K562 (cell line): ENCODE measurements around the gene TCEA3. TPM values are rescaled to one million over a fixed set of nuclear protein-coding genes. Genes with fewer than 3 reads are reported as not detected.
A peak's percentile ranks its signal among the peaks of the same experiment; 100 is the strongest.

ENCODE experiments used
- KAT8 ChIP-seq: fragments of 450-650 bp; IDR thresholded peaks from 2 replicates; pipeline ENCODE4 v1.6.1; 2016; ENCODE audit warnings: low read depth, mild to moderate bottlenecking
- NFYB ChIP-seq: IDR thresholded peaks from 2 replicates; pipeline ENCODE4 v1.6.1; 2011; ENCODE audit warnings: mild to moderate bottlenecking, moderate library complexity; ENCODE audit not compliant: insufficient read length; ENCODE audit errors: extremely low read depth
- RNF2 ChIP-seq: sonication (generic); IDR thresholded peaks from 2 replicates; pipeline ENCODE4 v1.6.1; 2016
- ZNF143 ChIP-seq: sonication (generic); formaldehyde crosslinking; IDR thresholded peaks from 2 replicates; pipeline ENCODE4 v1.9.0; 2022; ENCODE audit warnings: mild to moderate bottlenecking, missing genetic modification reagents
- ZNF586 ChIP-seq: fragments of 450-650 bp; formaldehyde crosslinking; conservative IDR thresholded peaks from 2 replicates; pipeline ENCODE4 v1.4.0; 2020; ENCODE audit warnings: mild to moderate bottlenecking, moderate library complexity
- ZNF668 ChIP-seq: fragments of 250-450 bp; sonication (Bioruptor Pico); IDR thresholded peaks from 2 replicates; pipeline ENCODE4 v1.8.0; 2022; ENCODE audit warnings: mild to moderate bottlenecking, inconsistent platforms
- polyA plus RNA-seq, 8 experiments: library from polyadenylated mRNA; depleted of rRNA in 4 of 8; stranded (reverse) in 5 of 8; unstranded in 3 of 8; fragments of >200 nt; fragmentation: Nextera tagmentation in 2 of 8; fragmentation: Illumina TruSeq in 1 of 8; extraction: Ambion mirVana in 2 of 8; extraction: Trizol in 1 of 8; gene quantifications; 2 replicates each; pipeline versions ENCODE4 v1.2.1 to v1.2.3, GENCODE V29; 2011 to 2014; ENCODE audit warnings: inconsistent platforms in 1 of 8, missing spikeins in 1 of 8
- total RNA-seq, 7 experiments: library from RNA; depleted of rRNA in 6 of 7; stranded (reverse); fragments of >200 nt in 6 of 7; fragmentation: Illumina TruSeq in 2 of 7; extraction: Trizol in 2 of 7; gene quantifications; 2 replicates each; pipeline versions ENCODE4 v1.2.1 to v1.2.3, GENCODE V29; 2011 to 2021; ENCODE audit warnings: low replicate concordance in 1 of 7
- TF ChIP-seq, protein P1 (sequence below): fragments of 450-650 bp; formaldehyde crosslinking; IDR thresholded peaks from 2 replicates; pipeline ENCODE4 v1.4.0; 2020; ENCODE audit warnings: mild to moderate bottlenecking, mixed read lengths
- TF ChIP-seq, protein P2 (sequence below), 3 experiments: IDR thresholded peaks in 2 of 3; conservative IDR thresholded peaks in 1 of 3; 2 replicates each; pipeline ENCODE4 v1.5.1; 2011 to 2012; ENCODE audit warnings: low read length in 3 of 3, mild to moderate bottlenecking in 3 of 3, control low read depth in 2 of 3, improper control_type of control experiment in 1 of 3, inconsistent platforms in 1 of 3, low read depth in 1 of 3, mixed read lengths in 1 of 3, moderate library complexity in 1 of 3; ENCODE audit not compliant: insufficient read depth in 2 of 3
- TF ChIP-seq, protein P3 (sequence below), 2 experiments: fragments of 450-650 bp; IDR thresholded peaks; 2 replicates each; pipeline ENCODE4 v1.6.1; 2018; ENCODE audit warnings: mild to moderate bottlenecking in 2 of 2, low read depth in 1 of 2; ENCODE audit not compliant: partially characterized antibody in 2 of 2
- TF ChIP-seq, protein P4 (sequence below): sonication (generic); formaldehyde crosslinking; IDR thresholded peaks from 2 replicates; pipeline ENCODE4 v1.8.0; 2022; ENCODE audit warnings: missing genetic modification reagents, mild to moderate bottlenecking, borderline replicate concordance

TCEA3 gene
- total and polyA plus RNA-seq, 9 of the 15 experiments (the other 6 are each of a cell fraction or from before 2014, with no cell fraction given), result 0.03 to 0.55 (median 0.36) TPM

DNA sequence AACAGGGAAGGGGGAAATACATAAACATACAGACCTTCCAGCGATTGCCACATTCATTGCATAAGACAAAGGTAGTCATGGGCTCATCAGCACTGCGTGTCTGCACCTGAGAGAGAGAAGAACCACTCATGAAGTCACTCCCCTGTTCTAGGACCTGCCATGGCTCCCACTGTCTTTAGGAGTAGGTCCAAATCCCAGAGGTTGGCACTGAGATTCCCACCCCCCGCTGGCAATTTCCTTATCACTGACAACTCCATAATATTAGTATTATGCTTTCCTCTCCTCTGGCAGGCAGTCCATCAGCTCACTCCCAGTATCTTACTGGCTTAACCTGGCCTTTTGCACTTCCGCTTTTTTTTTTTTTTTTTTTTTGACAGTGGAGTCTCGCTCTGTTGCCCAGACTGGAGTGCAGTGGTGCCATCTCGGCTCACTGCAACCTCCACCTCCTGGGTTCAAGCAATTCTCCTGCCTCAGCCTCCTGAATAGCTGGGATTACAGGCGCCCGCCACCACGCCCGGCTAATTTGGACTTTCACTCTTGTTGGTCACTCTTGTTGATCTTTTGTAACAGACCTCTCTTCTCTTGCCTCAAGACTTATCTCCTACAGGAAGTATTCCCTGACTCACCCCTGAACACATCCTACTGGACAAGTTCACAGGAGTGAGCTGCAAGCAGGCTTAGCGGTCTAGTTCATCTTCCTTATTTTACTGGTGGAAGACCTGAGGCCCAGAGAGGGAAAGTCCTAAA lies 40.1 kb downstream of the TCEA3 start (continued):
- TF ChIP-seq, protein P1, sequence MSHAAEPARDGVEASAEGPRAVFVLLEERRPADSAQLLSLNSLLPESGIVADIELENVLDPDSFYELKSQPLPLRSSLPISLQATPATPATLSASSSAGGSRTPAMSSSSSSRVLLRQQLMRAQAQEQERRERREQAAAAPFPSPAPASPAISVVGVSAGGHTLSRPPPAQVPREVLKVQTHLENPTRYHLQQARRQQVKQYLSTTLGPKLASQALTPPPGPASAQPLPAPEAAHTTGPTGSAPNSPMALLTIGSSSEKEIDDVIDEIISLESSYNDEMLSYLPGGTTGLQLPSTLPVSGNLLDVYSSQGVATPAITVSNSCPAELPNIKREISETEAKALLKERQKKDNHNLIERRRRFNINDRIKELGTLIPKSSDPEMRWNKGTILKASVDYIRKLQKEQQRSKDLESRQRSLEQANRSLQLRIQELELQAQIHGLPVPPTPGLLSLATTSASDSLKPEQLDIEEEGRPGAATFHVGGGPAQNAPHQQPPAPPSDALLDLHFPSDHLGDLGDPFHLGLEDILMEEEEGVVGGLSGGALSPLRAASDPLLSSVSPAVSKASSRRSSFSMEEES (CRISPR knock-in tag), result no peak
- TF ChIP-seq, protein P2, sequence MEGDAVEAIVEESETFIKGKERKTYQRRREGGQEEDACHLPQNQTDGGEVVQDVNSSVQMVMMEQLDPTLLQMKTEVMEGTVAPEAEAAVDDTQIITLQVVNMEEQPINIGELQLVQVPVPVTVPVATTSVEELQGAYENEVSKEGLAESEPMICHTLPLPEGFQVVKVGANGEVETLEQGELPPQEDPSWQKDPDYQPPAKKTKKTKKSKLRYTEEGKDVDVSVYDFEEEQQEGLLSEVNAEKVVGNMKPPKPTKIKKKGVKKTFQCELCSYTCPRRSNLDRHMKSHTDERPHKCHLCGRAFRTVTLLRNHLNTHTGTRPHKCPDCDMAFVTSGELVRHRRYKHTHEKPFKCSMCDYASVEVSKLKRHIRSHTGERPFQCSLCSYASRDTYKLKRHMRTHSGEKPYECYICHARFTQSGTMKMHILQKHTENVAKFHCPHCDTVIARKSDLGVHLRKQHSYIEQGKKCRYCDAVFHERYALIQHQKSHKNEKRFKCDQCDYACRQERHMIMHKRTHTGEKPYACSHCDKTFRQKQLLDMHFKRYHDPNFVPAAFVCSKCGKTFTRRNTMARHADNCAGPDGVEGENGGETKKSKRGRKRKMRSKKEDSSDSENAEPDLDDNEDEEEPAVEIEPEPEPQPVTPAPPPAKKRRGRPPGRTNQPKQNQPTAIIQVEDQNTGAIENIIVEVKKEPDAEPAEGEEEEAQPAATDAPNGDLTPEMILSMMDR (IDR thresholded peaks at IDR 0.05 in 2 of 3, conservative IDR thresholded peaks at IDR 0.05 in 1 of 3; ENCODE audit: insufficient read depth in 2 of 3, low read depth in 1 of 3, low read length in 3 of 3), result no peak
- TF ChIP-seq, protein P3, sequence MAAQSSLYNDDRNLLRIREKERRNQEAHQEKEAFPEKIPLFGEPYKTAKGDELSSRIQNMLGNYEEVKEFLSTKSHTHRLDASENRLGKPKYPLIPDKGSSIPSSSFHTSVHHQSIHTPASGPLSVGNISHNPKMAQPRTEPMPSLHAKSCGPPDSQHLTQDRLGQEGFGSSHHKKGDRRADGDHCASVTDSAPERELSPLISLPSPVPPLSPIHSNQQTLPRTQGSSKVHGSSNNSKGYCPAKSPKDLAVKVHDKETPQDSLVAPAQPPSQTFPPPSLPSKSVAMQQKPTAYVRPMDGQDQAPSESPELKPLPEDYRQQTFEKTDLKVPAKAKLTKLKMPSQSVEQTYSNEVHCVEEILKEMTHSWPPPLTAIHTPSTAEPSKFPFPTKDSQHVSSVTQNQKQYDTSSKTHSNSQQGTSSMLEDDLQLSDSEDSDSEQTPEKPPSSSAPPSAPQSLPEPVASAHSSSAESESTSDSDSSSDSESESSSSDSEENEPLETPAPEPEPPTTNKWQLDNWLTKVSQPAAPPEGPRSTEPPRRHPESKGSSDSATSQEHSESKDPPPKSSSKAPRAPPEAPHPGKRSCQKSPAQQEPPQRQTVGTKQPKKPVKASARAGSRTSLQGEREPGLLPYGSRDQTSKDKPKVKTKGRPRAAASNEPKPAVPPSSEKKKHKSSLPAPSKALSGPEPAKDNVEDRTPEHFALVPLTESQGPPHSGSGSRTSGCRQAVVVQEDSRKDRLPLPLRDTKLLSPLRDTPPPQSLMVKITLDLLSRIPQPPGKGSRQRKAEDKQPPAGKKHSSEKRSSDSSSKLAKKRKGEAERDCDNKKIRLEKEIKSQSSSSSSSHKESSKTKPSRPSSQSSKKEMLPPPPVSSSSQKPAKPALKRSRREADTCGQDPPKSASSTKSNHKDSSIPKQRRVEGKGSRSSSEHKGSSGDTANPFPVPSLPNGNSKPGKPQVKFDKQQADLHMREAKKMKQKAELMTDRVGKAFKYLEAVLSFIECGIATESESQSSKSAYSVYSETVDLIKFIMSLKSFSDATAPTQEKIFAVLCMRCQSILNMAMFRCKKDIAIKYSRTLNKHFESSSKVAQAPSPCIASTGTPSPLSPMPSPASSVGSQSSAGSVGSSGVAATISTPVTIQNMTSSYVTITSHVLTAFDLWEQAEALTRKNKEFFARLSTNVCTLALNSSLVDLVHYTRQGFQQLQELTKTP (IDR thresholded peaks at IDR 0.05; ENCODE audit: low read depth in 1 of 2, partially characterized antibody in 2 of 2), result peak in 1 of 2 experiments; percentile 19
- TF ChIP-seq ZNF668 (no peak), RNF2 (no peak), KAT8 (no peak), ZNF586 (CRISPR knock-in tag) (no peak), NFYB (no peak), ZNF143 (CRISPR knock-in tag) (no peak)
- TF ChIP-seq, protein P4, sequence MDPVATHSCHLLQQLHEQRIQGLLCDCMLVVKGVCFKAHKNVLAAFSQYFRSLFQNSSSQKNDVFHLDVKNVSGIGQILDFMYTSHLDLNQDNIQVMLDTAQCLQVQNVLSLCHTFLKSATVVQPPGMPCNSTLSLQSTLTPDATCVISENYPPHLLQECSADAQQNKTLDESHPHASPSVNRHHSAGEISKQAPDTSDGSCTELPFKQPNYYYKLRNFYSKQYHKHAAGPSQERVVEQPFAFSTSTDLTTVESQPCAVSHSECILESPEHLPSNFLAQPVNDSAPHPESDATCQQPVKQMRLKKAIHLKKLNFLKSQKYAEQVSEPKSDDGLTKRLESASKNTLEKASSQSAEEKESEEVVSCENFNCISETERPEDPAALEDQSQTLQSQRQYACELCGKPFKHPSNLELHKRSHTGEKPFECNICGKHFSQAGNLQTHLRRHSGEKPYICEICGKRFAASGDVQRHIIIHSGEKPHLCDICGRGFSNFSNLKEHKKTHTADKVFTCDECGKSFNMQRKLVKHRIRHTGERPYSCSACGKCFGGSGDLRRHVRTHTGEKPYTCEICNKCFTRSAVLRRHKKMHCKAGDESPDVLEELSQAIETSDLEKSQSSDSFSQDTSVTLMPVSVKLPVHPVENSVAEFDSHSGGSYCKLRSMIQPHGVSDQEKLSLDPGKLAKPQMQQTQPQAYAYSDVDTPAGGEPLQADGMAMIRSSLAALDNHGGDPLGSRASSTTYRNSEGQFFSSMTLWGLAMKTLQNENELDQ (CRISPR knock-in tag), result no peak
